ENCODE measurements around the gene VAV2. TPM values are rescaled to one million over a fixed set of nuclear protein-coding genes. Genes with fewer than 3 reads are reported as not detected.
A peak's percentile ranks its signal among the peaks of the same experiment; 100 is the strongest.

The VAV2 gene
- total and polyA plus RNA-seq, 5 experiments from 2014 or later, result 0.20 to 4.3 (median 0.36) TPM

- no peak overlapping the region for H3K4me3 Mint-ChIP-seq
- no peaks in the 10 kb centered on the region for H3K36me3 Mint-ChIP-seq
- peaks cover 6 to 9% (median 7%) of the 10 kb centered on the region in 4 donors for H3K4me1 Mint-ChIP-seq
- peaks cover 0 to 2% (median 0%) of the 10 kb centered on the region in 9 donors for H3K9me3 Mint-ChIP-seq
- H3K27me3 Mint-ChIP-seq, result peaks cover 4 to 10% (median 6%) of the 10 kb centered on the region in 5 donors
- peak overlapping the region in 4 of 10 donors; percentile 29 to 55 (median 41) for H3K27ac Mint-ChIP-seq
- peak; percentile 35 to 79 (median 62) for DNase-seq
- POLR2A ChIA-PET, result interaction anchor here (1.1 kb wide), 1 partner anchor 70 kb away, joined by 3 read pairs; no protein-coding TSS in a partner anchor
- ATAC-seq, result peak; percentile 70 to 79
These were observed 265.5 kb downstream of the VAV2 start for GRCh38 chr9:133726401-133727276.

DNA sequence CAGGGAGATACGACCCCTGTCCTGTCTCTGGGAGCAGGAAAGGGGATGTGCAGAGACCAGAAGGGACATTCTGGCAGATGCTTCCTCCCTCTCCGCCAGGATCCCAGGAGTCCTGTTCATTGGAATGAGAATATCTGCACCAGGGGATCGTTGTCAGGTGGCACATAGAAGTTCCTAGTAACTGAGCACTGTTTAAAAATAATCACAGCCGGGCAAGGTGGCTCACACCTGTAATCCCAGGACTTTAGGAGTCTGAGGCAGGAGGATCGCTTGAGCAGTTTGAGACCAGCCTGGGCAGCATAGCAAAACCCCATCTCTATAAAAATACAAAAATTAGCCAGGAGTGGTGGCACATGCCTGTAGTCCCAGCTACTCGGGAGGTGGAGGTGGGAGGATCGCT, 266.2 kb downstream of the VAV2 start:
- Mint-ChIP-seq H3K4me1 (peaks cover 6 to 9% (median 7%) of the 10 kb centered on the region in 4 donors), H3K9me3 (peaks cover 0 to 2% (median 0%) of the 10 kb centered on the region in 9 donors), H3K27me3 (peaks cover 4 to 10% (median 8%) of the 10 kb centered on the region in 5 donors), H3K4me3 (no peak overlapping the region), H3K36me3 (no peaks in the 10 kb centered on the region), H3K27ac (peak overlapping the region in 1 of 10 donors; percentile 29)
- POLR2A ChIA-PET, result interaction anchor here (1.1 kb wide), 1 partner anchor 69 kb away, joined by 3 read pairs; no protein-coding TSS in a partner anchor
- DNase-seq, result peak in 1 of 10 donors; percentile 7
- no peak for ATAC-seq

- Mint-ChIP-seq H3K36me3 (no peaks in the 10 kb centered on the region), H3K27me3 (peaks cover 1 to 18% (median 7%) of the 10 kb centered on the region in 5 donors), H3K9me3 (peaks cover 0 to 5% (median 0%) of the 10 kb centered on the region in 9 donors), H3K4me1 (peaks cover 4 to 8% (median 6%) of the 10 kb centered on the region in 4 donors), H3K4me3 (no peak overlapping the region), H3K27ac (no peak overlapping the region)
- no peak for ATAC-seq
- no peak for DNase-seq
- POLR2A ChIA-PET, result no interaction called here
These were observed 273.4 kb downstream of the VAV2 start for GRCh38 chr9:133718563-133719315.

DNA sequence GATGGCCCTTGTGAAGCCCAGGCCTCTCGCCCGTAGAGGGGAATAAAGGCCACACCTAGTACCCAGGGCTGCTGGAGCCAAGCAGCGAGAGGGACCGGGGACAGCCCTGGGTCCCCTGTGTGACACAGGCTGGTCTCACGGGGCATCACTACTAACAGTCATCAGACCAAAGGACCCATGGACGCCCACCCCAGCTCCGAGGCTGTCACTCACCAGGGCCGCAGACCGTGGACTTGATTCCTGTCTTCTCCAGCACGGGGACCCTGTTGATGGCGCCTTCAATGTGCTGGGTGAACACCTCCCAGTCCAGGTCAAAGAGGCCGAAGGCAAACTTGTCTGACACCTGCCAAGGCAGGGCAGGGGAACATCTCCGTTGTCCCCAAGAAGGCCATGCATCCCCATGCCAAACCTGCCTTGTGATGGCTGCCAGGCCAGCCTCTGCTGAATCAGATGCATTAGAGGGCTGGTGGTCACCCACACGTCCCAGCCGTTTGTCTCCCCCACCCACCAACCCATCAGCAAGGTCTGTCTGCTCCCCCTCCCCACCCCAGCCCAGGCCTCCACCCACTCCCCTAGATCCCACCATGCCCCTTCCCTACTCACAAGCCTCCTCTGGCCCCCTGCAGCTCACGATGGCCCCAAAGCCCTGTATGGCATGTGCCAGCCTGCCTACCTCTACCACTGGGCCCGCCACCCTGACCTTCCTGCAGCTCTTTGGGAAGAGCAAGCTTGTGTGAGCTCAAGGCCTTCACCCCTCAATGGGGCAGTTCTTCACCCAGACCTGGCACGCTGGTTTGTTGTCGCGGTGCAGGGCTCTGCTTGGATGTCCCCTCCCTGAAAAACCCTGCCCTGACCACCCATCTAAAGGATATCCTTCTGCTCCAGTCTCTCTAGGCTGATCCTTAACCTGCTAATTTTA, 274.8 kb downstream of the VAV2 start:
- Mint-ChIP-seq H3K27ac (peak overlapping the region in 1 of 10 donors; percentile 51), H3K36me3 (no peaks in the 10 kb centered on the region), H3K9me3 (peaks cover 0 to 5% (median 0%) of the 10 kb centered on the region in 9 donors), H3K4me3 (no peak overlapping the region), H3K27me3 (peaks cover 1 to 18% (median 7%) of the 10 kb centered on the region in 5 donors), H3K4me1 (peaks cover 4 to 14% (median 9%) of the 10 kb centered on the region in 4 donors)
- DNase-seq (peak in 1 of 10 donors; percentile 56), ATAC-seq (no peak)
- POLR2A ChIA-PET, result interaction anchor here (1.1 kb wide), 1 partner anchor 10 kb away, joined by 3 read pairs; no protein-coding TSS in a partner anchor

- H3K36me3 Mint-ChIP-seq, result no peaks in the 10 kb centered on the region
- peak in 1 of 10 donors; percentile 35 for DNase-seq
- no peak overlapping the region for H3K27ac Mint-ChIP-seq
- H3K27me3 Mint-ChIP-seq, result peaks cover 0 to 18% (median 7%) of the 10 kb centered on the region in 5 donors
- POLR2A ChIA-PET, result interaction anchor here (1.1 kb wide), 1 partner anchor 9 kb away, joined by 3 read pairs; no protein-coding TSS in a partner anchor
- no peak for ATAC-seq
- peaks cover 0 to 5% (median 0%) of the 10 kb centered on the region in 9 donors for H3K9me3 Mint-ChIP-seq
- H3K4me1 Mint-ChIP-seq, result peaks cover 4 to 14% (median 10%) of the 10 kb centered on the region in 4 donors
- no peak overlapping the region for H3K4me3 Mint-ChIP-seq
These were observed 275.5 kb downstream of the VAV2 start for GRCh38 chr9:133716564-133717112.

GRCh38 chr9:133715866-133716563, 276.1 kb downstream of the VAV2 start:
- Mint-ChIP-seq H3K27ac (peak overlapping the region in 5 of 10 donors; percentile 35 to 87 (median 74)), H3K27me3 (peaks cover 0 to 17% (median 4%) of the 10 kb centered on the region in 5 donors), H3K4me3 (peak overlapping the region in 1 of 10 donors; percentile 20), H3K36me3 (no peaks in the 10 kb centered on the region), H3K4me1 (peaks cover 4 to 14% (median 10%) of the 10 kb centered on the region in 4 donors), H3K9me3 (peaks cover 0 to 5% (median 0%) of the 10 kb centered on the region in 9 donors)
- peak in 5 of 10 donors; percentile 21 to 69 (median 38) for DNase-seq
- peak; percentile 53 to 77 for ATAC-seq
- POLR2A ChIA-PET, result interaction anchor here (1.1 kb wide), 1 partner anchor 9 kb away, joined by 3 read pairs; no protein-coding TSS in a partner anchor

DNA sequence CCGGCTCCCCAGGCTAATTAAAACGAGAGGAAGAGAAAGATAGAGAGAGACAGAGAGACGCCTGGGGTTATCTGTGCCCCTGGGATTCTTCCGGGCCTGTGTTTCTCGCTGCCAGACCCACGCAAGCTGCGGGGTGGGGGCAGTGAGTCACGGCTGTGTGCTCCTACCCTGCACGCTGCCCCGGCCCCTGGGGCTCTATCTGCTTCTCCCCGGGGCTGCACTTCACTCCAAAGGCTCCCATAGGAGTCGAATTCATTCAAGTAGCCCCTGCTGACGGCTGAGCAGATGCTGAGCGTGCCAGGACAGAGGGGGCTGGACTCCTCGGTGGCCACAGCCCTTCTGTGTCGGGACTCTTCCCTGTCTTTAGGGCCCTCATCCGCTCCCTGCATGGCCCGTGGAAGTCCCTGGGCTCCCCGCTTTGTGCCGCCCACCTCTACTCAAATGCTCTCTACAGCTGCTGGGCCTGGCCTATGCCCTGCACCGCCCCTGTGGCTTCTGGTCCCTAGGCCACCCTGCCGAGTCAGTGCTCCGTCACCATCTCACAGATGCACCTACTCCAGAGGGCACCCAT, 276.7 kb downstream of the VAV2 start:
- POLR2A ChIA-PET, result no interaction called here
- Mint-ChIP-seq H3K4me3 (peak overlapping the region in 1 of 10 donors; percentile 20), H3K9me3 (peaks cover 0 to 1% (median 0%) of the 10 kb centered on the region in 9 donors), H3K27ac (peak overlapping the region in 6 of 10 donors; percentile 35 to 88 (median 74)), H3K36me3 (no peaks in the 10 kb centered on the region), H3K27me3 (peaks cover 0 to 10% (median 4%) of the 10 kb centered on the region in 5 donors), H3K4me1 (peaks cover 6 to 18% (median 12%) of the 10 kb centered on the region in 4 donors)
- no peak for DNase-seq
- ATAC-seq, result no peak

DNA sequence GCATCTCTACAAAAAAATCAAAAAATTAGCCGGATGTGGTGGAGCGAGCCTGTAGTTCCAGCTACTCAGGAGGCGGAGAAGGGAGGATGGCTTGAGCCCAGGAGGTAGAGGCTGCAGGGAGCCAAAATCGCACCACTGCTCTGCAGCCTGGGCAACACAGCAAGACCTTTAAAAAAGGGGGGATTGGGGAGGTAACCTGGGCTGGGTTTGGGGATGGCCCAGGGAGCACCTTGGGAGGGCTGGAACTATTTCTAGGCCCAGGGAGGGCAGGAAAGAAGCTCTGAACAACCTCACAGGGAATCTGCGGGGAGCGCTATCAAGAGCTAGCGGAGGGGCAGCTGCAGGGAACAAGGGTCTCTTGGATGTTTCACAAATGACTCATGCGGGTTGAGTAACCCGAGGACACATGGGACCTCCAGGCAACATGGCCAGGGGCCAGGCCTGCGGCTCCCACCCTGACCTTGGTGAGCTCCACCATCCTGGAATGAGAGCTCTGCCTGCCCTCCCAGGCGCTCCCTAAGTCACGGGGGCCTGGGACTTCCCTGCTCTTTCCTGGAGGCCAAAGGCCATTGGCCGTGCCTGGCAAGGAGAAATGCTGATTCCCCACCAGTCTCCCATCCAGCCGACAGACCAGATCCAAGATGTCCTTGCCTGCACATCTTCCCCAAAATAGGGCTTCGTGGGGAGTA, 277.4 kb downstream of the VAV2 start:
- DNase-seq, result peak in 1 of 10 donors; percentile 45

GRCh38 chr9:133713960-133714495, 278.1 kb downstream of the VAV2 start:
- H3K4me1 Mint-ChIP-seq, result peaks cover 12 to 29% (median 20%) of the 10 kb centered on the region in 4 donors
- DNase-seq (peak in 1 of 10 donors; percentile 54), ATAC-seq (no peak)
- H3K36me3 Mint-ChIP-seq, result no peaks in the 10 kb centered on the region
- peak overlapping the region in 1 of 10 donors; percentile 67 for H3K27ac Mint-ChIP-seq
- peaks cover 0 to 9% (median 4%) of the 10 kb centered on the region in 5 donors for H3K27me3 Mint-ChIP-seq
- POLR2A ChIA-PET, result interaction anchor here (1.1 kb wide), 1 partner anchor 11 kb away, joined by 3 read pairs; no protein-coding TSS in a partner anchor
- H3K9me3 Mint-ChIP-seq, result no peaks in the 10 kb centered on the region
- no peak overlapping the region for H3K4me3 Mint-ChIP-seq

More for the DNA sequence above, 277.4 kb downstream of the VAV2 start:
- POLR2A ChIA-PET, result no interaction called here
- Mint-ChIP-seq H3K27ac (peak overlapping the region in 3 of 10 donors; percentile 19 to 67 (median 20)), H3K4me3 (no peak overlapping the region), H3K9me3 (no peaks in the 10 kb centered on the region), H3K4me1 (peaks cover 6 to 21% (median 13%) of the 10 kb centered on the region in 4 donors), H3K36me3 (no peaks in the 10 kb centered on the region), H3K27me3 (peaks cover 0 to 9% (median 4%) of the 10 kb centered on the region in 5 donors)
- ATAC-seq, result no peak

Measured in naive thymus-derived CD8-positive, alpha-beta T cell (primary cell).